HepG2 (cell line): ENCODE measurements around the gene TMEM141. TPM values are rescaled to one million over a fixed set of nuclear protein-coding genes. Genes with fewer than 3 reads are reported as not detected.

Source experiments
- ARNTL ChIP-seq: sonication (generic); formaldehyde crosslinking; IDR thresholded peaks from 2 replicates; pipeline ENCODE4 v1.4.0; 2020; ENCODE audit warnings: mild to moderate bottlenecking, missing genetic modification reagents
- ASH2L ChIP-seq: fragments of 300-600, 200-600 bp; sonication (generic); IDR thresholded peaks from 2 replicates; pipeline ENCODE4 v1.7.0; 2017; ENCODE audit warnings: low read depth, mild to moderate bottlenecking, moderate library complexity, mixed read lengths, low read length; ENCODE audit not compliant: insufficient read length
- CHD4 ChIP-seq: fragments of 200-600 bp; sonication (generic); IDR thresholded peaks from 2 replicates; pipeline ENCODE4 v1.7.0; 2017; ENCODE audit warnings: mild to moderate bottlenecking, low read length, borderline replicate concordance
- DMAP1 ChIP-seq: IDR thresholded peaks from 2 replicates; pipeline ENCODE4 v1.6.1; 2016
- EHMT2 ChIP-seq: fragments of 200-600 bp; sonication (generic); IDR thresholded peaks from 2 replicates; pipeline ENCODE4 v1.7.0; 2017; ENCODE audit warnings: antibody characterized with exemption, low read depth, low read length, borderline replicate concordance
- ETV6 ChIP-seq: sonication (generic); formaldehyde crosslinking; conservative IDR thresholded peaks from 2 replicates; pipeline ENCODE4 v1.4.0; 2020; ENCODE audit warnings: missing genetic modification reagents
- FOSL1 ChIP-seq: sonication (generic); formaldehyde crosslinking; IDR thresholded peaks from 2 replicates; pipeline ENCODE4 v1.9.0; 2021; ENCODE audit warnings: missing genetic modification reagents, borderline replicate concordance
- GATAD1 ChIP-seq: IDR thresholded peaks from 2 replicates; pipeline ENCODE4 v1.6.1; 2016; ENCODE audit warnings: missing genetic modification reagents, missing compliant biosample characterization
- GFI1 ChIP-seq: sonication (generic); formaldehyde crosslinking; IDR thresholded peaks from 2 replicates; pipeline ENCODE4 v1.5.0; 2020; ENCODE audit warnings: missing genetic modification reagents, mild to moderate bottlenecking, borderline replicate concordance
- KAT7 ChIP-seq: IDR thresholded peaks from 2 replicates; pipeline ENCODE4 v1.6.1; 2018; ENCODE audit warnings: borderline replicate concordance, missing compliant biosample characterization
- KLF13 ChIP-seq: sonication (generic); formaldehyde crosslinking; IDR thresholded peaks from 2 replicates; pipeline ENCODE4 v1.4.0; 2020; ENCODE audit warnings: mild to moderate bottlenecking, missing genetic modification reagents
- KLF15 ChIP-seq: sonication (generic); formaldehyde crosslinking; IDR thresholded peaks from 2 replicates; pipeline ENCODE4 v1.8.1; 2023; ENCODE audit warnings: borderline replicate concordance, mild to moderate bottlenecking, inconsistent platforms, missing genetic modification reagents, mixed read lengths
- KLF16 ChIP-seq, 2 experiments: sonication (generic) in 1 of 2; formaldehyde crosslinking in 1 of 2; IDR thresholded peaks; 2 replicates each; pipeline versions ENCODE4 v1.6.1 to v1.8.0; 2016 to 2023; ENCODE audit warnings: missing genetic modification reagents in 2 of 2, missing compliant biosample characterization in 1 of 2
- MAZ ChIP-seq, 2 experiments: sonication (generic) in 1 of 2; formaldehyde crosslinking in 1 of 2; IDR thresholded peaks; 2 replicates each; pipeline versions ENCODE4 v1.5.0 to v1.6.1; 2012 to 2020; ENCODE audit warnings: low read depth in 2 of 2, mild to moderate bottlenecking in 2 of 2, borderline replicate concordance in 1 of 2, improper control_type of control experiment in 1 of 2, low read length in 1 of 2, missing genetic modification reagents in 1 of 2, moderate library complexity in 1 of 2
- MXD1 ChIP-seq: sonication (generic); formaldehyde crosslinking; IDR thresholded peaks from 2 replicates; pipeline ENCODE4 v1.4.0; 2020; ENCODE audit warnings: mild to moderate bottlenecking, missing genetic modification reagents
- NCOA2 ChIP-seq: sonication (generic); formaldehyde crosslinking; IDR thresholded peaks from 2 replicates; pipeline ENCODE4 v1.8.0; 2022; ENCODE audit warnings: inconsistent platforms
- NR2F1 ChIP-seq, 2 experiments: fragments of 450-650 bp in 1 of 2; formaldehyde crosslinking in 1 of 2; IDR thresholded peaks; 2 replicates each; pipeline versions ENCODE4 v1.5.0 to v1.6.1; 2016 to 2020; ENCODE audit warnings: mild to moderate bottlenecking in 1 of 2, missing compliant biosample characterization in 1 of 2, missing genetic modification reagents in 1 of 2, moderate library complexity in 1 of 2
- SP2 ChIP-seq: sonication (generic); formaldehyde crosslinking; IDR thresholded peaks from 2 replicates; pipeline ENCODE4 v1.5.1; 2020; ENCODE audit warnings: mild to moderate bottlenecking, missing genetic modification reagents
- YEATS2 ChIP-seq: sonication (generic); formaldehyde crosslinking; IDR thresholded peaks from 2 replicates; pipeline ENCODE4 v1.4.0; 2020; ENCODE audit warnings: missing genetic modification reagents, borderline replicate concordance
- ZFP37 ChIP-seq: sonication (generic); formaldehyde crosslinking; IDR thresholded peaks from 2 replicates; pipeline ENCODE4 v1.4.0; 2020; ENCODE audit warnings: missing genetic modification reagents, borderline replicate concordance
- ZNF3 ChIP-seq: IDR thresholded peaks from 2 replicates; pipeline ENCODE4 v1.7.0; 2017; ENCODE audit warnings: inconsistent platforms
- ZNF558 ChIP-seq: sonication (generic); formaldehyde crosslinking; IDR thresholded peaks from 2 replicates; pipeline ENCODE4 v1.9.0; 2022; ENCODE audit warnings: mild to moderate bottlenecking, missing genetic modification reagents, borderline replicate concordance
- ZNF672 ChIP-seq: sonication (generic); formaldehyde crosslinking; IDR thresholded peaks from 2 replicates; pipeline ENCODE4 v1.8.1; 2022; ENCODE audit warnings: missing genetic modification reagents
- ZNF678 ChIP-seq: sonication (generic); formaldehyde crosslinking; IDR thresholded peaks from 2 replicates; pipeline ENCODE4 v1.4.0; 2020; ENCODE audit warnings: mild to moderate bottlenecking, missing genetic modification reagents
- ZNF839 ChIP-seq: sonication (generic); formaldehyde crosslinking; IDR thresholded peaks from 2 replicates; pipeline ENCODE4 v1.4.0; 2020; ENCODE audit warnings: missing genetic modification reagents, mild to moderate bottlenecking, borderline replicate concordance
- ZSCAN25 ChIP-seq: sonication (generic); formaldehyde crosslinking; IDR thresholded peaks from 2 replicates; pipeline ENCODE4 v1.8.0; 2022; ENCODE audit warnings: mild to moderate bottlenecking, missing genetic modification reagents
- polyA plus RNA-seq, 8 experiments: library from polyadenylated mRNA; depleted of rRNA in 3 of 8; stranded (reverse) in 7 of 8; unstranded in 1 of 8; fragments of >200 nt; fragmentation: Illumina TruSeq in 4 of 8; extraction: Trizol in 4 of 8; gene quantifications; 2 replicates each; pipeline versions ENCODE4 v1.2.1 to v1.2.3, GENCODE V29; 2011 to 2016; ENCODE audit warnings: low read depth in 4 of 8, missing spikeins in 1 of 8, mixed read lengths in 1 of 8; ENCODE audit not compliant: insufficient read depth in 1 of 8
- total RNA-seq, 5 experiments: library from RNA; depleted of rRNA; stranded (reverse); fragments of >200 nt; fragmentation: Illumina TruSeq; extraction: Trizol; gene quantifications; 2 replicates each; pipeline ENCODE4 v1.2.3, GENCODE V29; 2016; ENCODE audit warnings: low read depth in 1 of 5
- TF ChIP-seq, protein P1 (sequence below): sonication (generic); formaldehyde crosslinking; IDR thresholded peaks from 2 replicates; pipeline ENCODE4 v1.4.0; 2020; ENCODE audit warnings: missing genetic modification reagents

Gene TMEM141
- total and polyA plus RNA-seq, 2 of the 13 experiments (the other 11 are each of a cell fraction or from before 2014, with no cell fraction given): 81.0 to 202 TPM

GRCh38 chr9:136799079-136799853 is 8.1 kb downstream of the TMEM141 start (continued):
- TF ChIP-seq MXD1 (CRISPR knock-in tag): peak; percentile 70
- peak; percentile 96 for TF ChIP-seq ZSCAN25 (CRISPR knock-in tag)
- peak in 1 of 2 experiments; percentile 79; a peak in 2 of 4 replicates for TF ChIP-seq KLF16 (CRISPR knock-in tag; IDR thresholded peaks at IDR 0.05)
- TF ChIP-seq NCOA2: peak; percentile 65; the same call in 1 of the 2 replicates
- peak; percentile 72; the same call in 1 of the 2 replicates for TF ChIP-seq ZNF672
- no peak for TF ChIP-seq KAT7 (CRISPR knock-in tag)
- TF ChIP-seq ARNTL: peak; percentile 85
- TF ChIP-seq SP2 (CRISPR knock-in tag): no peak; the same call in 1 of the 2 replicates
- TF ChIP-seq CHD4: no peak
- no peak for TF ChIP-seq ZNF3 (CRISPR knock-in tag)
- TF ChIP-seq YEATS2 (CRISPR knock-in tag): peak; percentile 48; the same call in 1 of the 2 replicates
- no peak for TF ChIP-seq GFI1 (CRISPR knock-in tag)
- TF ChIP-seq, protein P1, sequence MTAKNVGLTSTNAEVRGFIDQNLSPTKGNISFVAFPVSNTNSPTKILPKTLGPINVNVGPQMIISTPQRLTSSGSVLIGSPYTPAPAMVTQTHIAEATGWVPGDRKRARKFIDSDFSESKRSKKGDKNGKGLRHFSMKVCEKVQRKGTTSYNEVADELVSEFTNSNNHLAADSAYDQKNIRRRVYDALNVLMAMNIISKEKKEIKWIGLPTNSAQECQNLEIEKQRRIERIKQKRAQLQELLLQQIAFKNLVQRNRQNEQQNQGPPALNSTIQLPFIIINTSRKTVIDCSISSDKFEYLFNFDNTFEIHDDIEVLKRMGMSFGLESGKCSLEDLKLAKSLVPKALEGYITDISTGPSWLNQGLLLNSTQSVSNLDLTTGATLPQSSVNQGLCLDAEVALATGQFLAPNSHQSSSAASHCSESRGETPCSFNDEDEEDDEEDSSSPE (CRISPR knock-in tag): peak; percentile 63
- no peak for TF ChIP-seq ASH2L
- TF ChIP-seq ZNF839 (CRISPR knock-in tag): no peak
- no peak for TF ChIP-seq ETV6 (CRISPR knock-in tag)
- TF ChIP-seq NR2F1 (CRISPR knock-in tag; IDR thresholded peaks at IDR 0.05): no peak
- TF ChIP-seq FOSL1 (CRISPR knock-in tag): no peak
- peak; percentile 35; the same call in 1 of the 2 replicates for TF ChIP-seq ZFP37 (CRISPR knock-in tag)
- TF ChIP-seq KLF13 (CRISPR knock-in tag): no peak
- no peak for TF ChIP-seq KLF15 (CRISPR knock-in tag)
- 0 out of 2 replicates have a peak, but pooled peaks have one; percentile 22 for TF ChIP-seq MAZ (IDR thresholded peaks at IDR 0.05; ENCODE audit: borderline replicate concordance, low read depth, low read length)
- peak; percentile 80; the same call in 1 of the 2 replicates for TF ChIP-seq MAZ (CRISPR knock-in tag; IDR thresholded peaks at IDR 0.05; ENCODE audit: low read depth)
- TF ChIP-seq GATAD1 (CRISPR knock-in tag): peak; percentile 57; the same call in 1 of the 2 replicates
- no peak; the same call in 1 of the 2 replicates for TF ChIP-seq ZNF558 (CRISPR knock-in tag)
- TF ChIP-seq EHMT2: no peak
- TF ChIP-seq DMAP1 (CRISPR knock-in tag): peak; percentile 70
- TF ChIP-seq ZNF678 (CRISPR knock-in tag): no peak
